MCF 10A (cell line): ENCODE results near the gene GPS2. TPM values are rescaled to one million over a fixed set of nuclear protein-coding genes. Genes with fewer than 3 reads are reported as not detected.

Source experiments
- BruUV-seq: library from RNA; stranded (reverse); fragments of 400-500 nt; replicated peaks from 2 replicates; lab custom pipeline; 2021; lab: Mats Ljungman, UMichigan
- CTCF ChIA-PET: fragments of 300-600 bp; sonication (Branson Sonifier 250); formaldehyde crosslinking; extraction: SDS; loops from one replicate; lab custom pipeline; 2021; ENCODE audit warnings: antibody characterized with exemption, inconsistent platforms; lab: Yijun Ruan, JAX
- POLR2A ChIA-PET: fragments of 300-600, 350-650 bp; sonication (Branson Sonifier 250); formaldehyde crosslinking; extraction: SDS; loops from one replicate; lab custom pipeline; 2020; ENCODE audit warnings: antibody characterized with exemption, inconsistent platforms; lab: Yijun Ruan, JAX
- DNase-seq: peaks from one replicate; pipeline ENCODE4 v3.0.0-alpha.2; 2018; ENCODE audit not compliant: unreplicated experiment
- H3K27ac Mint-ChIP-seq: one replicate; pipeline ENCODE4 v1.8.0; 2022; ENCODE audit warnings: mild to moderate bottlenecking, low read depth, mixed read lengths; ENCODE audit not compliant: unreplicated experiment
- H3K27me3 Mint-ChIP-seq: one replicate; pipeline ENCODE4 v1.8.0; 2022; ENCODE audit warnings: mixed read lengths; ENCODE audit not compliant: insufficient read depth, unreplicated experiment
- H3K36me3 Mint-ChIP-seq: one replicate; pipeline ENCODE4 v1.8.0; 2022; ENCODE audit warnings: mild to moderate bottlenecking, moderate library complexity, mixed read lengths; ENCODE audit not compliant: insufficient read depth, unreplicated experiment
- H3K4me1 Mint-ChIP-seq: one replicate; pipeline ENCODE4 v1.8.0; 2022; ENCODE audit warnings: mixed read lengths; ENCODE audit not compliant: insufficient read depth, unreplicated experiment
- H3K4me3 Mint-ChIP-seq: one replicate; pipeline ENCODE4 v1.8.0; 2022; ENCODE audit warnings: mild to moderate bottlenecking, moderate library complexity, mixed read lengths; ENCODE audit not compliant: unreplicated experiment
- H3K9me3 Mint-ChIP-seq: one replicate; pipeline ENCODE4 v1.8.0; 2022; ENCODE audit warnings: mixed read lengths; ENCODE audit not compliant: unreplicated experiment
- intact Hi-C: fragments of 100-400 bp; cut with micrococcal nuclease; formaldehyde crosslinking; loops from 2 replicates; pipeline ENCODE4 v1.14.1; 2022
- total RNA-seq: library from RNA; stranded (reverse); gene quantifications from 2 replicates; pipeline ENCODE4 v1.2.3, GENCODE V29; 2022
- TF ChIP-seq, protein P1 (sequence below): fragments of 200-600 bp; IDR thresholded peaks from one replicate; pipeline ENCODE4 v1.8.0; 2022; ENCODE audit warnings: antibody characterized with exemption, mild to moderate bottlenecking; ENCODE audit not compliant: unreplicated experiment

Gene GPS2
- total RNA-seq, 1 experiment from 2014 or later: 49.8 TPM

DNA sequence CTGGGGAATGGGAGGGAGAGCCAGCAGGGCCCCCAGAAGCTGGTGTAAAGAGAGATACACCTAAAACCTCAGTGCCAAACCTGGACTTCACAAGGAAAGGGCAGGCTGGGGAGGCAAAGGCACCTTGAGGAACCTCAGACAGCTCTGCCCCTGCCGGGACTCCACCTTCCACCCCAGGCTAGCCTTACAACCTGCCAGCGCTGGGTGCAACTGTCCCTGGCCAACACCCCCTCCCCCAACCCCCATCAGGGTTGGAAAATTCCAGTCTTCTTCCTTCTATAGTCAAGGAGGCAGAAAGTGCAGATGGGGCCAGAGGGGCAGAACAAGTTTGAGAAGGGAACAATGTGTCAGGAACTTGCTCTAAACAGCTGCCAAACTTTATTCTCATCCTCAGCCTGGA is 23.0 kb downstream of the GPS2 start:
- Mint-ChIP-seq H3K4me3 (no peak overlapping the region), H3K9me3 (no peaks in the 10 kb centered on the region), H3K27ac (no peak overlapping the region), H3K4me1 (peaks cover 17% of the 10 kb centered on the region), H3K36me3 (peaks cover 10% of the 10 kb centered on the region), H3K27me3 (peaks cover 17% of the 10 kb centered on the region)
- ChIA-PET CTCF (interaction anchor here (0.5 to 3.6 kb wide), 7 partner anchors 10 to 1700 kb away, joined by 3 to 23 read pairs (median 4); partner anchors contain the start of genes NAA38 and SLC2A4), POLR2A (interaction anchor here (0.6 to 3.1 kb wide), 5 partner anchors 11 to 125 kb away, joined by 3 to 30 read pairs (median 9); partner anchors contain the start of genes GABARAP, NEURL4 and SLC2A4)
- TF ChIP-seq, protein P1, sequence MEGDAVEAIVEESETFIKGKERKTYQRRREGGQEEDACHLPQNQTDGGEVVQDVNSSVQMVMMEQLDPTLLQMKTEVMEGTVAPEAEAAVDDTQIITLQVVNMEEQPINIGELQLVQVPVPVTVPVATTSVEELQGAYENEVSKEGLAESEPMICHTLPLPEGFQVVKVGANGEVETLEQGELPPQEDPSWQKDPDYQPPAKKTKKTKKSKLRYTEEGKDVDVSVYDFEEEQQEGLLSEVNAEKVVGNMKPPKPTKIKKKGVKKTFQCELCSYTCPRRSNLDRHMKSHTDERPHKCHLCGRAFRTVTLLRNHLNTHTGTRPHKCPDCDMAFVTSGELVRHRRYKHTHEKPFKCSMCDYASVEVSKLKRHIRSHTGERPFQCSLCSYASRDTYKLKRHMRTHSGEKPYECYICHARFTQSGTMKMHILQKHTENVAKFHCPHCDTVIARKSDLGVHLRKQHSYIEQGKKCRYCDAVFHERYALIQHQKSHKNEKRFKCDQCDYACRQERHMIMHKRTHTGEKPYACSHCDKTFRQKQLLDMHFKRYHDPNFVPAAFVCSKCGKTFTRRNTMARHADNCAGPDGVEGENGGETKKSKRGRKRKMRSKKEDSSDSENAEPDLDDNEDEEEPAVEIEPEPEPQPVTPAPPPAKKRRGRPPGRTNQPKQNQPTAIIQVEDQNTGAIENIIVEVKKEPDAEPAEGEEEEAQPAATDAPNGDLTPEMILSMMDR: no peak
- no peak for DNase-seq
- BruUV-seq: no TSS peak
- intact Hi-C loops: no loop called here

DNA sequence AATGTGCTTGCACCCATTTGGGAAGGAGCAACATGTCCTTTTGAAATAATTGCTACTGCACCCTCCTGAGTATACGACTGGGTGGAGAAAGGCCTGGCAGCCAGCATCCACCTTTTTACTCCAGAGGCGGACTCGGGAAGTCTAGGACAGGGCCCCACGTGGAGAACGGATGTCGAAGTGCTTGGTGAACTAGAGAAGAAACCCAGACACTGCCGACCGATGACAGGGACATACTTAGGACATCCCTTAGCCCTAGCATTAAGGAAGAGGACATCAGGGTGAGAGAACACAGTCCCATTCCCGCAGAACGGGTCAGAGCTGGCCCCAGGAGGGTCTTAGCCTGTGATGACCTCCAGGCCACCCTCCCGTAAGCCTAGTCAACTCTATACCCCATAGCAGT is 24.5 kb downstream of the GPS2 start:
- ChIA-PET POLR2A (no interaction called here), CTCF (interaction anchor here (0.7 to 3.6 kb wide), 2 partner anchors 11 kb away, joined by 3 to 23 read pairs; partner anchors contain the start of gene SLC2A4)
- intact Hi-C loops: no loop called here
- DNase-seq: no peak
- peaks cover 11% of the 10 kb centered on the region for H3K4me1 Mint-ChIP-seq
- no peak overlapping the region for H3K4me3 Mint-ChIP-seq
- no TSS peak for BruUV-seq
- TF ChIP-seq, protein P1: no peak
- H3K9me3 Mint-ChIP-seq: no peaks in the 10 kb centered on the region
- H3K27me3 Mint-ChIP-seq: peaks cover 22% of the 10 kb centered on the region
- peaks cover 10% of the 10 kb centered on the region for H3K36me3 Mint-ChIP-seq
- no peak overlapping the region for H3K27ac Mint-ChIP-seq

DNA sequence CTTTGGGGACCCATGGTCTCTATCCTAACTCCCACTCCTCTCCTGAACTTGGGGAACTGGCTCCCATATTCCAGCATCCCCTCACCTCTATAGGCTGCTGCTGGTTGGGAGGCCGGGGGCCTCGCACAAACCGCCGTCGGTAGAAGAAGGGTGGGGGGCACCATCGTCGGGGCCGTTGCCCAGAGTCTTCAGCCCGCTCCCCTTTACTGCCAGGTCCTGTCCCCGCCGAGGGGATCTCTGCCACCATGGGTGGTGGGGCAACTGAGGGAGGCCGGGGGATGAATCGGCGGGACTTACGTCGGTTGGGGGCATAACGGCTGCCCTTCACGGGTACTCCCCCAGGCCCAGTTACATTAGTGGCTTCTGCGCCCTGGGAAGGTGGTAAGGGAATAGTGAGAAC is 25.0 kb downstream of the GPS2 start:
- intact Hi-C loops: no loop called here
- Mint-ChIP-seq H3K4me1 (peaks cover 11% of the 10 kb centered on the region), H3K4me3 (no peak overlapping the region), H3K9me3 (no peaks in the 10 kb centered on the region), H3K27ac (no peak overlapping the region), H3K27me3 (peaks cover 22% of the 10 kb centered on the region), H3K36me3 (peaks cover 5% of the 10 kb centered on the region)
- ChIA-PET CTCF (interaction anchor here (0.7 kb wide), 1 partner anchor 10 kb away, joined by 3 read pairs; no protein-coding TSS in a partner anchor), POLR2A (no interaction called here)
- no TSS peak for BruUV-seq
- DNase-seq: no peak
- TF ChIP-seq, protein P1: no peak

DNA sequence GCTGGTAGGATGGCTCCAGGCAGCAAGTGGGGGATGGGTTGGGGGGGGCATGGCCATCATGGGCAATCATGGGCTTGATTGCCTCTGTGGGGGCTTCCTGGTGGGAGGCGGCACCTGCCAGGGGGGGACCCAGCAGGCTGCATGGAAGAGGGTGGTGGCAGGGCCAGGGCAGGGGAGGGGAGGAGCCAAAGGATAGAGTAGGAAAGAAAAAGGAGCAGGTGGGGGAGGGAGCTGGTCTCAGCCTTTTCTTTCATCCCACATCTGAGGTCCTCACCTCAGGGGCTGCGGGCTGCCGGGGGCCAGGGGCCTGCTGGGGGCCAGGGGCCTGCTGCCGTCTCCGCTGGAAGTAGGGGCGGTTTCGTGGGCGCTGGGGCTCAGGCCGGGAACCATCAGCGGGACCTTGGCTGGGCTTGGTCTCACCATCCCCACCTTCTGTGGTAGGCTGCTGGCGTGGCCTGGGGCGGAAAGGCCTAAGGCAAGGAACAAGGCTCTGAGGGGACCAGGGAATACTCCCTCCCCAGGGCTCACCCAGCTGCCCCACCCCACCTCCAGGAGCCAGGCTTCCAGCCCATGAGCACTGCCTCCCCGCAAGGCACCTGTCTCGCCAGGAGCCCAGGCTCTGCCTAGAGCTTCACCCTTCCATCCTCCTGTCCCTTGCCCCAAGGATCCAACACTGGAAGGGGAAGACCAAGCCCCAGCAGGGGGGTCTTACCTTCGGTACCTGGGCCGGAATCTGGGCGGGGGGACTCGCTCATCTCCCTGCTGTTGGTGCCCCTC is 25.7 kb downstream of the GPS2 start:
- POLR2A ChIA-PET: no interaction called here
- TF ChIP-seq, protein P1: no peak
- Mint-ChIP-seq H3K27me3 (peaks cover 22% of the 10 kb centered on the region), H3K4me3 (no peak overlapping the region), H3K36me3 (no peaks in the 10 kb centered on the region), H3K9me3 (no peaks in the 10 kb centered on the region), H3K4me1 (peaks cover 11% of the 10 kb centered on the region), H3K27ac (no peak overlapping the region)
- CTCF ChIA-PET: interaction anchor here (0.7 kb wide), 1 partner anchor 9 kb away, joined by 3 read pairs; no protein-coding TSS in a partner anchor
- no TSS peak for BruUV-seq
- no peak for DNase-seq
- intact Hi-C loops: no loop called here
